HCT116 (cell line): ENCODE measurements around the gene MSL1. TPM values are rescaled to one million over a fixed set of nuclear protein-coding genes. Genes with fewer than 3 reads are reported as not detected.

ENCODE experiments used
- ATAC-seq: fragments of 200-7000 bp; cut with Tn5 transposase; 2 replicates; pipeline ENCODE4 v1.9.1; 2020; ENCODE audit warnings: mild to moderate bottlenecking, moderate library complexity
- BruUV-seq: library from RNA; stranded (reverse); fragments of 400-500 nt; replicated peaks from 2 replicates; lab custom pipeline; 2021; lab: Mats Ljungman, UMichigan
- CTCF ChIA-PET: fragments of 300-600 bp; sonication (Branson Sonifier 250); formaldehyde crosslinking; loops from one replicate; lab custom pipeline; 2021; ENCODE audit warnings: antibody characterized with exemption; lab: Charles Lee
- POLR2A ChIA-PET: fragments of 300-600, 350-600 bp; sonication (Branson Sonifier 250); formaldehyde crosslinking; loops from one replicate; lab custom pipeline; 2021; ENCODE audit warnings: antibody characterized with exemption; lab: Charles Lee
- RAD21 ChIA-PET, 2 experiments: fragments of 300-600 bp; sonication (Branson Sonifier 250); formaldehyde crosslinking; loops; one replicate each; lab custom pipeline; 2023; ENCODE audit warnings: low total read pairs in 2 of 2; ENCODE audit not compliant: uncharacterized antibody in 2 of 2, unreplicated experiment in 2 of 2, low non-redundant PET in 1 of 2; lab: Charles Lee
- DNase-seq: peaks from one replicate; pipeline ENCODE4 v3.0.0-alpha.2; 2010; ENCODE audit warnings: low read depth, low spot score
- H2AFZ ChIP-seq: fragments of 200-600 bp; shearing (Covaris generic), sonication (generic); 2 replicates; pipeline ENCODE4 v1.6.1; 2017; ENCODE audit warnings: low read depth, mixed run types, mixed read lengths, antibody characterized with exemption, low read length; ENCODE audit not compliant: poor library complexity, severe bottlenecking
- H3K27ac ChIP-seq: 2 replicates; pipeline ENCODE4 v1.5.1; 2012; ENCODE audit warnings: low read depth, low read length
- H3K27me3 ChIP-seq: fragments of 200-600 bp; sonication (generic); 2 replicates; pipeline ENCODE4 v1.6.1; 2016; ENCODE audit warnings: mixed run types, low read length, mixed read lengths; ENCODE audit not compliant: insufficient read depth
- H3K36me3 ChIP-seq, 2 experiments: fragments of 200-500 bp in 1 of 2; fragments of 200-600 bp in 1 of 2; sonication (Bioruptor generic) in 1 of 2; sonication (generic) in 1 of 2; 2 replicates each; pipeline versions ENCODE4 v1.5.1 to v1.6.1; 2014 to 2016; ENCODE audit warnings: low read length in 2 of 2, inconsistent platforms in 1 of 2, mixed read lengths in 1 of 2, mixed run types in 1 of 2; ENCODE audit not compliant: insufficient read depth in 2 of 2, control insufficient read depth in 1 of 2
- H3K4me1 ChIP-seq, 2 experiments: fragments of 200-600 bp in 1 of 2; sonication (generic) in 1 of 2; 2 replicates each; pipeline versions ENCODE4 v1.5.1 to v1.6.1; 2012 to 2017; ENCODE audit warnings: low read length in 2 of 2, inconsistent platforms in 1 of 2, mild to moderate bottlenecking in 1 of 2, mixed read lengths in 1 of 2, mixed run types in 1 of 2, moderate library complexity in 1 of 2; ENCODE audit not compliant: insufficient read depth in 2 of 2, control insufficient read depth in 1 of 2
- H3K4me2 ChIP-seq: fragments of 200-600 bp; sonication (generic); 2 replicates; pipeline ENCODE4 v1.6.1; 2017; ENCODE audit warnings: mixed run types, low read length, mixed read lengths
- H3K4me3 ChIP-seq, 2 experiments: fragments of 200-600 bp in 1 of 2; sonication (generic) in 1 of 2; replicated peaks in 1 of 2; 2 replicates each; pipeline ENCODE4 v1.5.1; 2011 to 2016; ENCODE audit warnings: low read length in 2 of 2, control low read depth in 1 of 2, low read depth in 1 of 2, mild to moderate bottlenecking in 1 of 2, mixed read lengths in 1 of 2, mixed run types in 1 of 2
- H3K79me2 ChIP-seq: fragments of 200-600 bp; sonication (generic); 2 replicates; pipeline ENCODE4 v1.6.1; 2017; ENCODE audit warnings: mild to moderate bottlenecking, mixed run types, low read length, moderate library complexity, mixed read lengths; ENCODE audit not compliant: insufficient read depth
- H3K9ac ChIP-seq: fragments of 200-600 bp; sonication (generic); 2 replicates; pipeline ENCODE4 v1.6.1; 2016; ENCODE audit warnings: low read length, mixed read lengths
- H3K9me2 ChIP-seq: fragments of 200-600 bp; sonication (generic), shearing (Covaris generic); 2 replicates; pipeline ENCODE4 v1.6.1; 2017; ENCODE audit warnings: mixed run types, mild to moderate bottlenecking, moderate library complexity; ENCODE audit not compliant: insufficient read depth
- H3K9me3 ChIP-seq, 2 experiments: fragments of 200-500 bp in 1 of 2; fragments of 200-600 bp in 1 of 2; sonication (Bioruptor generic) in 1 of 2; sonication (generic) in 1 of 2; 2 replicates each; pipeline ENCODE4 v1.6.1; 2014 to 2017; ENCODE audit warnings: low read length in 2 of 2, mixed read lengths in 2 of 2, inconsistent platforms in 1 of 2, low read depth in 1 of 2, mild to moderate bottlenecking in 1 of 2, mixed run types in 1 of 2, moderate library complexity in 1 of 2; ENCODE audit not compliant: control insufficient read depth in 1 of 2, insufficient read depth in 1 of 2
- H4K20me1 ChIP-seq: fragments of 200-600 bp; sonication (generic), shearing (Covaris generic); 2 replicates; pipeline ENCODE4 v1.6.1; 2017; ENCODE audit warnings: mixed run types, mild to moderate bottlenecking, moderate library complexity; ENCODE audit not compliant: insufficient read depth
- EGR1 ChIP-seq: IDR thresholded peaks from 2 replicates; pipeline ENCODE4 v1.6.1; 2012; ENCODE audit warnings: low read depth
- EZH2 ChIP-seq: fragments of 200-600 bp; sonication (generic); IDR thresholded peaks from 2 replicates; pipeline ENCODE4 v1.6.1; 2017; ENCODE audit warnings: antibody characterized with exemption, mixed run types
- EZH2phosphoT487 ChIP-seq: fragments of 200-600 bp; IDR thresholded peaks from 2 replicates; pipeline ENCODE4 v1.6.1; 2018; ENCODE audit warnings: antibody characterized with exemption, borderline replicate concordance
- FOSL1 ChIP-seq: IDR thresholded peaks from 2 replicates; pipeline ENCODE4 v1.6.1; 2012; ENCODE audit warnings: low read depth
- JUND ChIP-seq: IDR thresholded peaks from 2 replicates; pipeline ENCODE4 v1.6.1; 2012
- MAX ChIP-seq: IDR thresholded peaks from 2 replicates; pipeline ENCODE4 v1.6.1; 2012
- POLR2A ChIP-seq: IDR thresholded peaks from 2 replicates; pipeline ENCODE4 v1.7.0; 2011; ENCODE audit warnings: borderline replicate concordance; ENCODE audit not compliant: insufficient read depth, insufficient read length; ENCODE audit errors: extremely low read depth
- POLR2AphosphoS5 ChIP-seq: IDR thresholded peaks from 2 replicates; pipeline ENCODE4 v1.6.1; 2011; ENCODE audit warnings: mild to moderate bottlenecking, low read depth, low read length, moderate library complexity
- RAD21 ChIP-seq: IDR thresholded peaks from 2 replicates; pipeline ENCODE4 v1.6.1; 2012; ENCODE audit warnings: low read depth, mild to moderate bottlenecking
- SIN3A ChIP-seq: IDR thresholded peaks from 2 replicates; pipeline ENCODE4 v1.6.1; 2012; ENCODE audit warnings: low read depth
- SP1 ChIP-seq: IDR thresholded peaks from 2 replicates; pipeline ENCODE4 v1.6.1; 2012; ENCODE audit warnings: low read depth
- SRF ChIP-seq: IDR thresholded peaks from 2 replicates; pipeline ENCODE4 v1.6.1; 2012; ENCODE audit warnings: low read depth
- TCF7L2 ChIP-seq: IDR thresholded peaks from 2 replicates; pipeline ENCODE4 v1.7.0; 2011; ENCODE audit warnings: borderline replicate concordance, inconsistent platforms; ENCODE audit not compliant: insufficient read depth, insufficient read length; ENCODE audit errors: extremely low read depth
- YY1 ChIP-seq: IDR thresholded peaks from 2 replicates; pipeline ENCODE4 v1.6.1; 2011; ENCODE audit warnings: low read length, low read depth, moderate library complexity, mild to moderate bottlenecking; ENCODE audit not compliant: insufficient replicate concordance; ENCODE audit errors: extremely low read depth
- ZFX ChIP-seq: fragments of 450-650 bp; IDR thresholded peaks from 2 replicates; pipeline ENCODE4 v1.6.1; 2017
- ZNF274 ChIP-seq: fragments of 200-500 bp; sonication (Bioruptor generic); IDR thresholded peaks from 2 replicates; pipeline ENCODE4 v1.6.1; 2014; ENCODE audit warnings: mild to moderate bottlenecking, low read depth, low read length, inconsistent platforms
- intact Hi-C: fragments of 100-400 bp; cut with micrococcal nuclease; formaldehyde crosslinking; loops from 2 replicates; pipeline ENCODE4 v1.10.0; 2022
- total RNA-seq: library from RNA; stranded (reverse); gene quantifications from one replicate; pipeline ENCODE4 v1.2.1, GENCODE V29; 2021; ENCODE audit not compliant: unreplicated experiment
- TF ChIP-seq, protein P1 (sequence below): IDR thresholded peaks from 2 replicates; pipeline ENCODE4 v1.6.1; 2011; ENCODE audit warnings: mild to moderate bottlenecking, low read length, moderate library complexity; ENCODE audit not compliant: insufficient replicate concordance; ENCODE audit errors: extremely low read depth
- TF ChIP-seq, protein P2 (sequence below): IDR thresholded peaks from 2 replicates; pipeline ENCODE4 v1.6.1; 2012
- TF ChIP-seq, protein P3 (sequence below), 3 experiments: fragments of 200-600 bp in 1 of 3; sonication (generic) in 1 of 3; IDR thresholded peaks in 2 of 3; conservative IDR thresholded peaks in 1 of 3; 2 replicates each; pipeline ENCODE4 v1.5.1; 2012 to 2017; ENCODE audit warnings: low read depth in 2 of 3, low read length in 2 of 3, antibody characterized with exemption in 1 of 3, borderline replicate concordance in 1 of 3, control low read depth in 1 of 3, mild to moderate bottlenecking in 1 of 3, mixed read lengths in 1 of 3, mixed run types in 1 of 3, moderate library complexity in 1 of 3; ENCODE audit not compliant: insufficient read depth in 1 of 3

Gene MSL1
- total RNA-seq, 1 experiment from 2014 or later: 67.2 TPM

DNA sequence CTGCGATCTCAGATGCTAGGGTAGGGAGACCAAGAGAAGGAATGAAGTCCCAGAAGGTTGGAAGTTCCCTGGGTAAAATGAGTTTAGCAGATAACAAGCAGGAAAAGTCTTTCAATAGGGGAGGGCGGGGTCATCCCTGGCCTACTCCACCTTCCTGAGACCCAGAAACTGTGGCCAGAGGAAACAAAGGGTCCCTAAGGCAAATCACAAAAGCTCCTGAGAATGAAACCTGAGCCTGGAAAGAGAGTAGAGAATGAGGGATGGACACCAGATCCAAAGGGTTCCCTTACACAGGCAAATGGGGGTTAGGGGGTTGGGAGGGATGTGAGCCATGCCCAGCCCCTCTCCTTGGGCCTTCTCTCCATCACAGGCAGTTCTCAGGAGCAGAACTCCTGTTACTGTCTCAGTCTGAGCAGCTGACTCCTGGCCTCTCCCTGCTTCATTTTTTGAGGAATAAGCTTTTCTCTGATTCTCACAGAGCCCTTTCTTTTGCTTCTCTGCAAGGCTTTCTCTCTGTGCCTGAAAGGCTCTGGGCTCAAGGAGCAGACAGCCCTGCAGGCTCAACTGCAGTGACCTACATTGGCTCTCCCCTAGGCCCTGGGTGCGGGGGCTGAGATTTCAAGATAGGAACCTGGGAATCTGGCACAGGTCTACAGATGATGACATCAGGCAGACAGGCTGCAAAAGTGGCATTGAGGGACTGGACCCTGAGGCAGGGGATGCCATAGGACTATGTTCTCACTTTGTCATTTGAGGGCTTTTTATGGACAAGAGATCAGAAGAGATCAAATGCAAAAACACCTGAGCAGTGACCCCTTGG lies 11.5 kb upstream of the MSL1 start:
- DNase-seq (no peak), ATAC-seq (no peak)
- peaks cover 68 to 89% of the 10 kb centered on the region in 2 experiments for H3K4me1 ChIP-seq
- no peak overlapping the region for H3K9ac ChIP-seq
- ChIA-PET CTCF (interaction anchor here (1.8 to 6.3 kb wide), 4 partner anchors 10 to 75 kb away, joined by 4 to 69 read pairs (median 9); partner anchors contain the start of gene NR1D1), POLR2A (interaction anchor here (1.0 to 8.1 kb wide), 2 partner anchors 10 to 17 kb away, joined by 3 to 160 read pairs; partner anchors contain the start of gene NR1D1), RAD21 (interaction anchor here in 1 of 2 experiments (0.7 to 1.1 kb wide), 2 partner anchors 75 to 97 kb away, joined by 4 to 8 read pairs; no protein-coding TSS in a partner anchor)
- no peak overlapping the region; the same call in 1 of the 2 replicates for H3K27ac ChIP-seq
- H3K4me2 ChIP-seq: peak overlapping the region; percentile 75; the same call in 1 of the 2 replicates
- intact Hi-C loops: no loop called here
- no peaks in the 10 kb centered on the region for H3K9me3 ChIP-seq
- H3K4me3 ChIP-seq: no peak overlapping the region
- peak overlapping the region; percentile 32 for H2AFZ ChIP-seq
- no peaks in the 10 kb centered on the region for H3K36me3 ChIP-seq
- no TSS peak for BruUV-seq
- no peaks in the 10 kb centered on the region for H3K9me2 ChIP-seq
- H3K79me2 ChIP-seq: no peaks in the 10 kb centered on the region
- no peaks in the 10 kb centered on the region for H3K27me3 ChIP-seq
- TF ChIP-seq SIN3A (no peak), EGR1 (no peak), FOSL1 (no peak), TCF7L2 (no peak), MAX (no peak), SP1 (no peak), ZFX (no peak), EZH2 (no peak), JUND (no peak), ZNF274 (no peak), YY1 (no peak), RAD21 (no peak), POLR2AphosphoS5 (no peak), EZH2phosphoT487 (no peak), SRF (no peak), POLR2A (no peak)
- TF ChIP-seq, protein P1, sequence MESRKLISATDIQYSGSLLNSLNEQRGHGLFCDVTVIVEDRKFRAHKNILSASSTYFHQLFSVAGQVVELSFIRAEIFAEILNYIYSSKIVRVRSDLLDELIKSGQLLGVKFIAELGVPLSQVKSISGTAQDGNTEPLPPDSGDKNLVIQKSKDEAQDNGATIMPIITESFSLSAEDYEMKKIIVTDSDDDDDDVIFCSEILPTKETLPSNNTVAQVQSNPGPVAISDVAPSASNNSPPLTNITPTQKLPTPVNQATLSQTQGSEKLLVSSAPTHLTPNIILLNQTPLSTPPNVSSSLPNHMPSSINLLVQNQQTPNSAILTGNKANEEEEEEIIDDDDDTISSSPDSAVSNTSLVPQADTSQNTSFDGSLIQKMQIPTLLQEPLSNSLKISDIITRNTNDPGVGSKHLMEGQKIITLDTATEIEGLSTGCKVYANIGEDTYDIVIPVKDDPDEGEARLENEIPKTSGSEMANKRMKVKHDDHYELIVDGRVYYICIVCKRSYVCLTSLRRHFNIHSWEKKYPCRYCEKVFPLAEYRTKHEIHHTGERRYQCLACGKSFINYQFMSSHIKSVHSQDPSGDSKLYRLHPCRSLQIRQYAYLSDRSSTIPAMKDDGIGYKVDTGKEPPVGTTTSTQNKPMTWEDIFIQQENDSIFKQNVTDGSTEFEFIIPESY: no peak
- TF ChIP-seq, protein P2, sequence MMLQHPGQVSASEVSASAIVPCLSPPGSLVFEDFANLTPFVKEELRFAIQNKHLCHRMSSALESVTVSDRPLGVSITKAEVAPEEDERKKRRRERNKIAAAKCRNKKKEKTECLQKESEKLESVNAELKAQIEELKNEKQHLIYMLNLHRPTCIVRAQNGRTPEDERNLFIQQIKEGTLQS: no peak
- TF ChIP-seq, protein P3, sequence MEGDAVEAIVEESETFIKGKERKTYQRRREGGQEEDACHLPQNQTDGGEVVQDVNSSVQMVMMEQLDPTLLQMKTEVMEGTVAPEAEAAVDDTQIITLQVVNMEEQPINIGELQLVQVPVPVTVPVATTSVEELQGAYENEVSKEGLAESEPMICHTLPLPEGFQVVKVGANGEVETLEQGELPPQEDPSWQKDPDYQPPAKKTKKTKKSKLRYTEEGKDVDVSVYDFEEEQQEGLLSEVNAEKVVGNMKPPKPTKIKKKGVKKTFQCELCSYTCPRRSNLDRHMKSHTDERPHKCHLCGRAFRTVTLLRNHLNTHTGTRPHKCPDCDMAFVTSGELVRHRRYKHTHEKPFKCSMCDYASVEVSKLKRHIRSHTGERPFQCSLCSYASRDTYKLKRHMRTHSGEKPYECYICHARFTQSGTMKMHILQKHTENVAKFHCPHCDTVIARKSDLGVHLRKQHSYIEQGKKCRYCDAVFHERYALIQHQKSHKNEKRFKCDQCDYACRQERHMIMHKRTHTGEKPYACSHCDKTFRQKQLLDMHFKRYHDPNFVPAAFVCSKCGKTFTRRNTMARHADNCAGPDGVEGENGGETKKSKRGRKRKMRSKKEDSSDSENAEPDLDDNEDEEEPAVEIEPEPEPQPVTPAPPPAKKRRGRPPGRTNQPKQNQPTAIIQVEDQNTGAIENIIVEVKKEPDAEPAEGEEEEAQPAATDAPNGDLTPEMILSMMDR (IDR thresholded peaks at IDR 0.05 in 2 of 3, conservative IDR thresholded peaks at IDR 0.05 in 1 of 3; ENCODE audit: borderline replicate concordance in 1 of 3, insufficient read depth in 1 of 3, low read depth in 2 of 3, low read length in 2 of 3): no peak
- no peaks in the 10 kb centered on the region for H4K20me1 ChIP-seq
